Measurements from ENCODE around the gene SLU7. TPM values are rescaled to one million over a fixed set of nuclear protein-coding genes. Genes with fewer than 3 reads are reported as not detected.

Gene SLU7
- total RNA-seq, 2 donors from 2014 or later: 50.7 to 62.0 TPM

GRCh38 chr5:160382346-160382745, 36.5 kb downstream of the SLU7 start:
- Mint-ChIP-seq H3K27me3 (peaks cover 10 to 24% of the 10 kb centered on the region in 2 donors), H3K9me3 (peaks cover 3% of the 10 kb centered on the region), H3K27ac (no peak overlapping the region), H3K4me1 (ENCODE audit: low read depth in 2 of 2) (no peaks in the 10 kb centered on the region), H3K36me3 (peaks cover 3% of the 10 kb centered on the region), H3K4me3 (no peak overlapping the region)
- DNase-seq (ENCODE audit: low spot score) (no peak), ATAC-seq (no peak)

DNA sequence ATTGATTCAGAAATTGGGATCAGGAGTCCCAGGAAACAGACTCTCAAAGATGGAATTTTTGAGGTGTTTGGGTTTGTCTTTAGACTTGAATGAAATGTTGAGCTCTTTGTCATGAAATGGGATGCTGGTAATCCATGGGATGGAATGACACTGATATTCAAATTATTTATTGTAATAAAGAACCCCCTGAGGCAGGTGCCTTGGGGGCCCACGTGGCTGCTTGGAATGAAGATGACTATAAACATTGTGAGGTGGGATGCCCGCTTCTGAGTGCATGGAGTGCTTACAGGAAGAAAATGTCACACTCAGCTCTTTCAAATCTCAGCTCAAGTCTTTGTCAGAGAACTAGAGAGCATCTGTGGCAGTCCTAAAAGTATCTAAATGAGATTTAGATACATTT, 38.8 kb downstream of the SLU7 start:
- Mint-ChIP-seq H3K4me1 (ENCODE audit: low read depth in 2 of 2) (no peaks in the 10 kb centered on the region), H3K9me3 (no peaks in the 10 kb centered on the region), H3K27me3 (peaks cover 19 to 39% of the 10 kb centered on the region in 2 donors), H3K36me3 (no peaks in the 10 kb centered on the region), H3K27ac (no peak overlapping the region), H3K4me3 (no peak overlapping the region)
- ATAC-seq: no peak
- DNase-seq (ENCODE audit: low spot score): no peak

DNA sequence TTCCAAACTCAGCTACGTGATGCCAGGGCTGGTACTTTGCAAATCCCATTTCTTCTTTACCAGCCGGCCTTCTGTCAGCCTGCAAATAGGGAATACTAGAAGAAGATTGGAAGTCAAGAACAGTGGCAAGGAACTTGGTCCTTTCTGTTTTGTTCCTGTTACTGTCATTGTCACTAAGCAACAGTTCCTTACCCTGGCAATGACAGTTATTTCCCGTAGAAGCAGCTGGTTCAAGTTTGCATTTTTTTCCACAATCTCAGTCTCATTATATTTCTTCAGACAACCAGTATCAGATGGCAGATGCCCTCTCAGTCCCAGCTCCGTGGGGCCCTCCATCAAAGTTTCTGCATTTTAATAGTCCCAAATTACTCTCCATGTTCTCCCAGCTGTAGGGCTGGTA, 39.4 kb downstream of the SLU7 start:
- ATAC-seq (no peak), DNase-seq (ENCODE audit: low spot score) (no peak)
- Mint-ChIP-seq H3K27ac (no peak overlapping the region), H3K4me3 (no peak overlapping the region), H3K4me1 (ENCODE audit: low read depth in 2 of 2) (no peaks in the 10 kb centered on the region), H3K36me3 (no peaks in the 10 kb centered on the region), H3K9me3 (no peaks in the 10 kb centered on the region), H3K27me3 (peaks cover 23 to 44% of the 10 kb centered on the region in 2 donors)

DNA sequence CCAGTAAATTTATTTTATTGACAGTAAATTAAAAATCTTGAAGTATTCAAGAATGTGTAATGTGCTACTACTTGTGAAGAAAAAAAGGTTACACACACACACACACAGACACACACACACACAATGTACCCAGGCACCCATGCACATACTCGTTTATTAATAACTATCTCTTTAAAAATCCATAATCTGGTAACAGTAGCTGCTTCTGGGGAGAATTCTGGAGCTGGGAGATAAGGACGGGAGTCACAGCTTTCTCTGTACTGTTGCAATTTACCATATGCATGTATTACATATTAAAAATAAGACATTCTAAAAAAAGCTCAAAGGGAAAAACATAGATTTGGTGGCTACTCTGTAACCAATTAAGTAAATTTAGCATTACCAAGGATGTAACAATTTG, 40.6 kb downstream of the SLU7 start:
- Mint-ChIP-seq H3K4me1 (ENCODE audit: low read depth in 2 of 2) (no peaks in the 10 kb centered on the region), H3K9me3 (no peaks in the 10 kb centered on the region), H3K4me3 (no peak overlapping the region), H3K36me3 (no peaks in the 10 kb centered on the region), H3K27ac (no peak overlapping the region), H3K27me3 (peaks cover 30 to 56% of the 10 kb centered on the region in 2 donors)
- DNase-seq (ENCODE audit: low spot score) (no peak), ATAC-seq (no peak)

DNA sequence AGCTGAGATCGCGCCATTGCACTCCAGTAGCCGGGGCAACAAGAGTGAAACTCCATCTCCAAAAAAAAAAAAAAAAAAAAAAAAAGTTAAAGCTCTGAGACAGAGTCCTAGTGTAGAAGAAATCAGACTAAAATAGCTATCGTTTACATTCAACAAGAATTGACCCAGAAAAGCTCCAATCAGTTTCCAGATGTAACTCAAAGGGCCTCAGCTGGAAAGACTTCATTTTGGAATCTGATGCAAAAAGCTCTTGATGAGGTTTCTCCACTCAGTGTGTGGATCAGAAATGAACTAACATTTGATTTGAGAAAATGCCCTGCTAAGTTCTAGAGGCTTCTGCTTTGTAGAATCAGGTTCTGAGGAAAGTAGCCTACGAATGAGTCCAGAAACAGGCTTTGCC, 41.2 kb downstream of the SLU7 start:
- no peak for ATAC-seq
- peaks cover 34 to 63% of the 10 kb centered on the region in 2 donors for H3K27me3 Mint-ChIP-seq
- no peaks in the 10 kb centered on the region for H3K9me3 Mint-ChIP-seq
- H3K4me3 Mint-ChIP-seq: no peak overlapping the region
- H3K36me3 Mint-ChIP-seq: no peaks in the 10 kb centered on the region
- DNase-seq (ENCODE audit: low spot score): no peak
- no peaks in the 10 kb centered on the region for H3K4me1 Mint-ChIP-seq (ENCODE audit: low read depth in 2 of 2)
- H3K27ac Mint-ChIP-seq: no peak overlapping the region

- no peak overlapping the region for H3K27ac Mint-ChIP-seq
- no peak overlapping the region for H3K4me3 Mint-ChIP-seq
- no peaks in the 10 kb centered on the region for H3K36me3 Mint-ChIP-seq
- DNase-seq (ENCODE audit: low spot score) (no peak), ATAC-seq (no peak)
- peaks cover 32 to 63% of the 10 kb centered on the region in 2 donors for H3K27me3 Mint-ChIP-seq
- H3K4me1 Mint-ChIP-seq (ENCODE audit: low read depth in 2 of 2): no peaks in the 10 kb centered on the region
- no peaks in the 10 kb centered on the region for H3K9me3 Mint-ChIP-seq
These were observed 42.5 kb downstream of the SLU7 start for GRCh38 chr5:160376416-160376815.

DNA sequence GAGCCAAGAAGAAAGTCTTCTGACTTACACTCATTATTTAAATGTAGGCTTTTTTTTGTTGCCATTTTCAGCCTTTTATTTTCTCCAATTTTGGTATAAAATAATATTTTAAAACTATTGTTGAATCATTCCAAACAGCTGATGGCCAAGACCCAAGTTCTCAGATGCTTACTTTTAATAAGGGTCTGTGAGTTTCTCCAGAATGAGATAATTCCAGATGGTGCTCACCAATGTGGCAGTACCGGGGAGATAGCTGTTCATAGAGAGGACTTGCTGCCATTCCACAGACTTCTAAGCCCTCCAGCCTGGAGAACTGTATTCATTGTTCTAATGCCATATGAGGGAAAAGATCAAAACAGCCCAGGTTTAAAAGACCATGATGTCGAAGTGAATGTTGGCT, 43.2 kb downstream of the SLU7 start:
- Mint-ChIP-seq H3K36me3 (no peaks in the 10 kb centered on the region), H3K4me3 (no peak overlapping the region), H3K4me1 (ENCODE audit: low read depth in 2 of 2) (peaks cover 4 to 5% of the 10 kb centered on the region in 2 donors), H3K27ac (no peak overlapping the region), H3K27me3 (peaks cover 38 to 63% of the 10 kb centered on the region in 2 donors), H3K9me3 (no peaks in the 10 kb centered on the region)
- DNase-seq (ENCODE audit: low spot score) (no peak), ATAC-seq (no peak)

GRCh38 chr5:160375166-160375565, 43.7 kb downstream of the SLU7 start:
- DNase-seq (ENCODE audit: low spot score): no peak
- Mint-ChIP-seq H3K36me3 (no peaks in the 10 kb centered on the region), H3K27me3 (peaks cover 40 to 67% of the 10 kb centered on the region in 2 donors), H3K4me3 (no peak overlapping the region), H3K27ac (no peak overlapping the region), H3K9me3 (no peaks in the 10 kb centered on the region), H3K4me1 (ENCODE audit: low read depth in 2 of 2) (peaks cover 5% of the 10 kb centered on the region in 2 donors)
- no peak for ATAC-seq

- Mint-ChIP-seq H3K27ac (no peak overlapping the region), H3K9me3 (no peaks in the 10 kb centered on the region), H3K27me3 (peaks cover 58 to 87% of the 10 kb centered on the region in 2 donors), H3K36me3 (no peaks in the 10 kb centered on the region), H3K4me1 (ENCODE audit: low read depth in 2 of 2) (peaks cover 13 to 15% of the 10 kb centered on the region in 2 donors), H3K4me3 (no peak overlapping the region)
- ATAC-seq: no peak
- DNase-seq (ENCODE audit: low spot score): no peak
These were observed 47.6 kb downstream of the SLU7 start for GRCh38 chr5:160371294-160371693.

DNA sequence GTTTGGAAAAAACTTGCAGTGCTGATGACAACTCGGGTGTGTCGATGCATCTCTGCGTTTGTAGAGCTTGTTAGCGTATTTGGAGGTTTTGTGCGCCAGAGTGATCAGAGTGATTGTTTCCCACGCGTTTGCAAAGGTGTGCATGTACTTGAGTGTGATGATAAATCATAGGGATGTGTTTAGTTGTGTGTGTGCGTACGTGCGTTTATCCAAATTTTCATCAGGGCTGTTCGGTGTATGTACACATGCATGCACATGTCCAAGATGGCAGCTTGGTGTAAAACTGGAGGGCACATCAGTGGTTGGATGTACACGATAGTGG, 48.2 kb downstream of the SLU7 start:
- H3K4me3 Mint-ChIP-seq: no peak overlapping the region
- DNase-seq (ENCODE audit: low spot score) (no peak), ATAC-seq (no peak)
- H3K9me3 Mint-ChIP-seq: no peaks in the 10 kb centered on the region
- no peaks in the 10 kb centered on the region for H3K36me3 Mint-ChIP-seq
- peaks cover 57 to 83% of the 10 kb centered on the region in 2 donors for H3K27me3 Mint-ChIP-seq
- no peak overlapping the region for H3K27ac Mint-ChIP-seq
- H3K4me1 Mint-ChIP-seq (ENCODE audit: low read depth in 2 of 2): peaks cover 13 to 15% of the 10 kb centered on the region in 2 donors

- Mint-ChIP-seq H3K27me3 (peaks cover 54 to 80% of the 10 kb centered on the region in 2 donors), H3K27ac (no peak within 1 kb of the TSS), H3K4me3 (peak within 1 kb of the TSS; percentile 30), H3K36me3 (no peaks in the 10 kb centered on the region), H3K4me1 (ENCODE audit: low read depth in 2 of 2) (peaks cover 13 to 15% of the 10 kb centered on the region in 2 donors), H3K9me3 (no peaks in the 10 kb centered on the region)
- no peak for DNase-seq (ENCODE audit: low spot score)
- peak in 1 of 2 donors; percentile 68 for ATAC-seq
These were observed 48.7 kb downstream of the SLU7 start, which contains the start of gene C1QTNF2 for GRCh38 chr5:160369990-160370712. C1QTNF2 (minus strand) TSS chr5:160370626; CDS start chr5:160355011, 15,615 bp downstream.

DNA sequence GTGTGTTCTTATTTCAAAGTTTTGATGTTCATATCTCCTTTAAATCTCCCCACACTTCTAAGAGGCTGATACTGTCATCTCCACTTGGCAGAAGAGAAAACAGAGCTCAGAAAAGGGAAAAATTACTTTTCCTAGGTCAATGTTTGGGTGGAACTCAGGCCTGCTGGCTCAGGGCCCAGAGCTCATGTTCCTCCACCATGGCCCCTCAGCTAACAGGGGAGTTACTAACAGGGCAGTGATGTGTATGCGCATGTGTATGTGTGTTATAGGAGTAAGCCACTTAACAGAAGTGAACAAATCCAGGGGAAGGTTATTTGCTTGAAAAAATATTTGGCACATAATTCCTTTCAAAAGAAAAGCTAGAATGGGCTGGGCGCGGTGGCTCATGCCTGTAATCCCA, 51.0 kb downstream of the SLU7 start:
- no peak overlapping the region for H3K4me3 Mint-ChIP-seq
- peaks cover 39 to 57% of the 10 kb centered on the region in 2 donors for H3K27me3 Mint-ChIP-seq
- H3K4me1 Mint-ChIP-seq (ENCODE audit: low read depth in 2 of 2): peaks cover 13 to 15% of the 10 kb centered on the region in 2 donors
- no peaks in the 10 kb centered on the region for H3K9me3 Mint-ChIP-seq
- H3K27ac Mint-ChIP-seq: no peak overlapping the region
- DNase-seq (ENCODE audit: low spot score) (no peak), ATAC-seq (no peak)
- H3K36me3 Mint-ChIP-seq: no peaks in the 10 kb centered on the region

DNA sequence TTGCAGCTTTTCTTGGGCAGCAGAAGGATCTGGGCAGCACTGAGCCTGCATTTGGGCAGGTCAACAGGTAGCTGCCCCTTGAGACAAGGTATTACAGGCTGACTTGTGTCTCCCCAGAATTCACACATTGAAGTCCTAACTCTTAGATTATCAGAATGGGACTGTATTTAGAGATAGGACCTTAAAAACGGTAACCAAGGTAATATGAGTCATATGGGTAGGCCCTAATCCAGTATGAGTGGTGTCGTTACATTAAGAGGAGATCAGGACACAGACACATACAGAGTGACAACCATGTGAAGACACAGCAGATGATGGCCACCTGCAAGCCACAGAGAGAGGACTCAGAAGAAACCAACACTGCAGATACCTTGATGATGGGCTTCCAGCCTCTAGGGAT, 51.6 kb downstream of the SLU7 start:
- H3K27me3 Mint-ChIP-seq: peaks cover 36 to 53% of the 10 kb centered on the region in 2 donors
- no peak overlapping the region for H3K27ac Mint-ChIP-seq
- ATAC-seq (no peak), DNase-seq (ENCODE audit: low spot score) (no peak)
- no peaks in the 10 kb centered on the region for H3K9me3 Mint-ChIP-seq
- H3K36me3 Mint-ChIP-seq: no peaks in the 10 kb centered on the region
- H3K4me3 Mint-ChIP-seq: no peak overlapping the region
- H3K4me1 Mint-ChIP-seq (ENCODE audit: low read depth in 2 of 2): peaks cover 13 to 15% of the 10 kb centered on the region in 2 donors

DNA sequence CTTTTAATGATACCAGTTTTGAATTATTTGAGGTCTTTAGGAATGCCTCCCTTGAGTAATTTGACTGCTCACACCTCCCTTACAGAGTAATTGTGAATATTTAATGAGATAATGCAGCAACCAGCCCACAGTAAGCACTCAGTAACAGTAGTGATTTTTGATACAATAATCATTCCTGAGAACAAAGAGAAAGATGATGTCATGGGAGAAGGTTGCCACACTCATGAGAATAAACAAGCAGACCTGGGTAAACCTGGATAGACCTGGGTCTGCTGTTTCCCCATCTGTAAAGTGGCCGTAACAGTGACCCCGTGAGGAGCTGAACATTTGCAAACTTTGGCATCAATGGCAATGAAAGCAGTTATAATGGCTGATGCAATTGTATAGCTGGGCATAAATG, 52.7 kb downstream of the SLU7 start:
- no peaks in the 10 kb centered on the region for H3K9me3 Mint-ChIP-seq
- no peak overlapping the region for H3K4me3 Mint-ChIP-seq
- no peaks in the 10 kb centered on the region for H3K36me3 Mint-ChIP-seq
- ATAC-seq (no peak), DNase-seq (ENCODE audit: low spot score) (no peak)
- peaks cover 31 to 43% of the 10 kb centered on the region in 2 donors for H3K27me3 Mint-ChIP-seq
- H3K4me1 Mint-ChIP-seq (ENCODE audit: low read depth in 2 of 2): peaks cover 13 to 15% of the 10 kb centered on the region in 2 donors
- H3K27ac Mint-ChIP-seq: no peak overlapping the region
